Neural progenitor cell (in vitro differentiated cells): ENCODE data around the gene RNF213. TPM values are rescaled to one million over a fixed set of nuclear protein-coding genes. Genes with fewer than 3 reads are reported as not detected.

Experiments
- DNase-seq: peaks from one replicate; pipeline ENCODE4 v3.0.0-alpha.2; 2016; ENCODE audit warnings: low spot score
- H2AFZ ChIP-seq: fragments of 200-600 bp; sonication (generic); replicated peaks from 2 replicates; pipeline ENCODE4 v1.6.1; 2016; ENCODE audit warnings: antibody characterized with exemption
- H3F3A ChIP-seq: fragments of 200-600 bp; sonication (generic); 2 replicates; pipeline ENCODE4 v1.6.1; 2016; ENCODE audit warnings: antibody characterized with exemption, low read depth
- H3K27ac ChIP-seq: fragments of 200-600 bp; sonication (generic); 2 replicates; pipeline ENCODE4 v1.5.1; 2016; ENCODE audit warnings: mild to moderate bottlenecking
- H3K27me3 ChIP-seq: fragments of 200-600 bp; sonication (generic); 2 replicates; pipeline ENCODE4 v1.6.1; 2016; ENCODE audit warnings: mild to moderate bottlenecking, moderate library complexity
- H3K36me3 ChIP-seq: fragments of 200-600 bp; sonication (generic); 2 replicates; pipeline ENCODE4 v1.5.1; 2016
- H3K4me1 ChIP-seq: fragments of 200-600 bp; sonication (generic); 2 replicates; pipeline ENCODE4 v1.6.1; 2016; ENCODE audit warnings: mixed run types
- H3K4me2 ChIP-seq: fragments of 200-600 bp; sonication (generic); 2 replicates; pipeline ENCODE4 v1.6.1; 2016
- H3K4me3 ChIP-seq: fragments of 200-600 bp; sonication (generic); 2 replicates; pipeline ENCODE4 v1.5.1; 2016
- H3K79me2 ChIP-seq: fragments of 200-600 bp; sonication (generic); 2 replicates; pipeline ENCODE4 v1.6.1; 2016; ENCODE audit warnings: low read depth
- H3K9ac ChIP-seq: fragments of 200-600 bp; sonication (generic); 2 replicates; pipeline ENCODE4 v1.6.1; 2016
- H3K9me3 ChIP-seq: fragments of 200-600 bp; sonication (generic); 2 replicates; pipeline ENCODE4 v1.5.1; 2016; ENCODE audit warnings: low read depth
- H4K20me1 ChIP-seq: fragments of 200-600 bp; sonication (generic); 2 replicates; pipeline ENCODE4 v1.6.1; 2016; ENCODE audit warnings: low read depth
- H3K27ac Mint-ChIP-seq: 3 replicates; pipeline ENCODE4 v1.8.0; 2021; ENCODE audit warnings: mixed read lengths
- H3K27me3 Mint-ChIP-seq: 2 replicates; pipeline ENCODE4 v1.8.0; 2022; ENCODE audit warnings: low read depth, mild to moderate bottlenecking, inconsistent platforms, moderate library complexity, mixed read lengths; ENCODE audit not compliant: insufficient read depth
- H3K36me3 Mint-ChIP-seq: 3 replicates; pipeline ENCODE4 v1.8.0; 2021; ENCODE audit warnings: mixed read lengths
- H3K4me1 Mint-ChIP-seq: 3 replicates; pipeline ENCODE4 v1.8.0; 2021; ENCODE audit warnings: mixed read lengths
- H3K4me3 Mint-ChIP-seq: 3 replicates; pipeline ENCODE4 v1.8.0; 2021; ENCODE audit warnings: mild to moderate bottlenecking, moderate library complexity, mixed read lengths
- H3K9me3 Mint-ChIP-seq: 3 replicates; pipeline ENCODE4 v1.8.0; 2020; ENCODE audit warnings: mixed read lengths
- CTCF ChIP-seq: fragments of 200-600 bp; sonication (generic); IDR thresholded peaks from 2 replicates; pipeline ENCODE4 v1.5.1; 2017; ENCODE audit warnings: antibody characterized with exemption, mild to moderate bottlenecking
- EZH2 ChIP-seq: fragments of 200-600 bp; sonication (generic); IDR thresholded peaks from 2 replicates; pipeline ENCODE4 v1.6.1; 2017; ENCODE audit warnings: antibody characterized with exemption, mild to moderate bottlenecking, moderate library complexity
- EZH2phosphoT487 ChIP-seq: fragments of 200-600 bp; sonication (generic); IDR thresholded peaks from 2 replicates; pipeline ENCODE4 v1.6.1; 2017; ENCODE audit warnings: antibody characterized with exemption
- total RNA-seq: library from RNA; depleted of rRNA; stranded (reverse); fragments of >200 nt; gene quantifications from 2 replicates; pipeline ENCODE4 v1.2.3, GENCODE V29; 2015; ENCODE audit warnings: low replicate concordance

The RNF213 gene
- total RNA-seq, 1 donor from 2014 or later, result 19.8 TPM

DNA sequence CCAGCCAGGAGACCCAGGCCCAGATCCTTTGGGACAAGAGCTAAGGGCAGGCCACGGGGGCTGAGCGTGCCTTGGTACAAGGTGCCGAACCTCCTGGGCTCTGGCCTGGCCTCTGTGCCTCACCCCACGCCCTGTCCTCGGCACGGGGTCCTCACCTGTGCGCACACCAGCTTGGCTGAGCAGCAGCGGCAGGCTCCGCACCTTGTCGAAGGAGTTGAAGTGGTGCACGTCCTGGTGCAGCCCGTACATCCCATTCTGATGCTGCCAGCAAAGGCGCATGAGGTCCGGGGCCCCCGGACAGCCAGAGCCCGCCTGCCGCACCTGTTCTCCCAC is 45.8 kb upstream of the RNF213 start:
- Mint-ChIP-seq H3K9me3 (no peaks in the 10 kb centered on the region), H3K27ac (no peak overlapping the region), H3K4me3 (no peak overlapping the region), H3K36me3 (peaks cover 10% of the 10 kb centered on the region), H3K4me1 (peaks cover 11% of the 10 kb centered on the region), H3K27me3 (peaks cover 14% of the 10 kb centered on the region)
- Histone ChIP-seq H3K27ac (no peak overlapping the region), H3F3A (no peaks in the 10 kb centered on the region), H3K36me3 (no peaks in the 10 kb centered on the region), H3K27me3 (no peaks in the 10 kb centered on the region), H3K9me3 (no peaks in the 10 kb centered on the region), H3K79me2 (no peaks in the 10 kb centered on the region), H3K4me2 (no peak overlapping the region), H3K4me1 (peaks cover 7% of the 10 kb centered on the region), H2AFZ (no peak overlapping the region), H3K9ac (no peak overlapping the region), H4K20me1 (no peaks in the 10 kb centered on the region), H3K4me3 (no peak overlapping the region)
- TF ChIP-seq EZH2 (no peak), EZH2phosphoT487 (no peak), CTCF (no peak)
- no peak for DNase-seq

DNA sequence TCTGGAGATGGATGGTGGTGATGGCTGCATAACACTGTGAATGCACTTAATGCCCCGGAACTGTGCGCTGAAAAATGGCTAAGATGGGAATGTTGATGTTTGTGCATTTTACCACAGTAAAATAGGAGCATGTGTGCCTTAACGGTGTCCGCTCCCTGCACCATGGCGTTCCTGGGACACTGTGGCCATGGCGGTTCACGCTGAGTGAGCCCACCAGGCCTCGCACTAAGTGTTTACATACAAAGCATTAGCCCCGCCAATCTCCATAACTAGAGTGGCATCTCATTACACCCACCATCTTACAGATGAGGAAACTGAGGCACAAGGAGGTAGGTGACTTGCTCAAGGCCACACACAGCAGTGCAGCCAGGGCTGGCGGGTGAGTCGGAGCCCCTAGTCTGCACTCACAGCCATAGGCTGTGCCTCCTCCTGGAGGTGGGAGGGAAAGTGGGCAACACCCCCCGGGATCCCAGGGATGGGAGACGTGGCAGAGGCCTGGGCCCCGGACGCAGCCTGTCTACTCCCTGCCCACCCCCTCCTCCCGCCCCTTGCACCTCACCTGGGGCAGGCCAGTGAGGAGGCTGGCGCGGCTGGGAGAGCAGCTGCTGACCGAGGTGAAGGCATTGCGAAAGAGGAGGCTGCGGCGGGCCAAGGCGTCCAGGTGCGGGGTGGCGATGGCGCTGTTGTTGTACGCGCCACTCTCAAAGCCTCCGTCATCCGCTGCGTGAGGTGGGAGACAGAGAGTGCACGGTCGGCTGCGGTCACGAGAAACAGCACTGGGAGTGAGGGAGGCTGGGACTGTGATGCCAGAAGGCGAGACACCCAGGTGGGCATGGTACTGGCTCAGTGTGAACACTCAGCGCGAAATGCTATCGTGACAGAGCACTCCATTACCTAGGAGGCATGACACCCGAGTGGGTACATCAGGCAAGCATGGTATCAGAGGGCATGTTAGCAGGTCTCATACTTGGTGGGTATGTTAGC is 43.9 kb upstream of the RNF213 start:
- no peaks in the 10 kb centered on the region for H3K9me3 Mint-ChIP-seq
- DNase-seq, result no peak
- H3K27me3 ChIP-seq, result no peaks in the 10 kb centered on the region
- peaks cover 18% of the 10 kb centered on the region for H3K4me1 ChIP-seq
- TF ChIP-seq EZH2 (no peak), CTCF (no peak), EZH2phosphoT487 (no peak)
- peaks cover 14% of the 10 kb centered on the region for H3K4me1 Mint-ChIP-seq
- H3K4me2 ChIP-seq, result no peak overlapping the region
- H3K9ac ChIP-seq, result no peak overlapping the region
- peaks cover 3% of the 10 kb centered on the region for H3F3A ChIP-seq
- H3K4me3 ChIP-seq, result no peak overlapping the region
- H3K79me2 ChIP-seq, result peaks cover 14% of the 10 kb centered on the region
- no peaks in the 10 kb centered on the region for H3K36me3 ChIP-seq
- H3K4me3 Mint-ChIP-seq, result no peak overlapping the region
- peaks cover 15% of the 10 kb centered on the region for H3K27me3 Mint-ChIP-seq
- H3K27ac ChIP-seq, result no peak overlapping the region
- H2AFZ ChIP-seq, result no peak overlapping the region
- H3K27ac Mint-ChIP-seq, result no peak overlapping the region
- peaks cover 4% of the 10 kb centered on the region for H4K20me1 ChIP-seq
- H3K9me3 ChIP-seq, result no peaks in the 10 kb centered on the region
- H3K36me3 Mint-ChIP-seq, result peaks cover 5% of the 10 kb centered on the region

- Histone ChIP-seq H3K27ac (no peak overlapping the region), H3K79me2 (peaks cover 15% of the 10 kb centered on the region), H3K27me3 (no peaks in the 10 kb centered on the region), H3F3A (peaks cover 3% of the 10 kb centered on the region), H2AFZ (no peak overlapping the region), H3K9me3 (no peaks in the 10 kb centered on the region), H3K36me3 (no peaks in the 10 kb centered on the region), H4K20me1 (peaks cover 4% of the 10 kb centered on the region), H3K4me3 (no peak overlapping the region), H3K9ac (no peak overlapping the region), H3K4me1 (peaks cover 18% of the 10 kb centered on the region), H3K4me2 (no peak overlapping the region)
- TF ChIP-seq EZH2, result no peak
- no peak for TF ChIP-seq EZH2phosphoT487
- no peak for TF ChIP-seq CTCF
- Mint-ChIP-seq H3K4me1 (peaks cover 19% of the 10 kb centered on the region), H3K27me3 (peaks cover 15% of the 10 kb centered on the region), H3K36me3 (peaks cover 8% of the 10 kb centered on the region), H3K27ac (no peak overlapping the region), H3K4me3 (peak overlapping the region; percentile 58), H3K9me3 (no peaks in the 10 kb centered on the region)
- DNase-seq, result no peak
Measured at GRCh38 chr17:80217703-80218362, 42.8 kb upstream of the RNF213 start.
